ENCODE measurements around the gene AP2B1.

Gene AP2B1

DNA sequence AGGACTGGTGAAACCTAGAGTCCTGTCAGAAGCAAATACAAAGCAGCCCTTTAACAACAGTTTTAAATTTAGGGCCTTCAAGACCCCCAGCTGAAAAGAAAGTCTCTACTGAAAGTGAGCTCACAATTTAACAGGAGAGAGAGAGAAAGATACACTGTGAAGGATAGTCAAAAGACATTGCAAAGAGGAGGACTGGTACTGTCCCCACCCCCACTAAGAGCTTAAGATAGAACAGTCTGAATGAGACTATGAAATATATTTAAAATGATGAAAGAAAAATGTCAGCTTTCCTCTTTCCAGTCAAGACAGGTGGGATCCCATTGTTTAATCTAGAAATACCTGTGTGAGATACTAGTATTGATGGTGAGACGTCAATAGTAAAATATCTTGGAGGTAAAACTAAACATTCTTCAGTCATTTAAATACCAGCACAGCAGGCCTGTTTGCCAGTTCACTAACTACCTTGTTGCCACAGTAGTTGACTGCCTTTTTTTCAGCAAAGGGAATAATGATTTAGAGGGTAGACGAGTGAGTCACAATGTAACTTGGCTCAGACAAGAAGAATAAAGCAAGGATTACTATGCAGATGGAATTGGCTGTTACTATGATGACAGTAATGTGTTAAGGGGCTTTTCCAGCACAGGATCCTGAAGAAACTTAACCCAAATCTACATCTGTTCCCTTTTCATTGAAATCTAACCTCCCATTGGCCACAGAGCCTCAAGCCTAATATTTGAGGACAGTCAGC, 97.1 kb downstream of the AP2B1 start:
- no peak overlapping the region for H3K4me2 ChIP-seq (ENCODE audit: low read length, poor library complexity, severe bottlenecking)
- H2BK5ac ChIP-seq (ENCODE audit: low read depth, low read length, poor library complexity, severe bottlenecking): no peak overlapping the region
- no peak overlapping the region for H3K23ac ChIP-seq (ENCODE audit: low read length in 2 of 2)
- H3K27ac ChIP-seq (ENCODE audit: low read length, poor library complexity, severe bottlenecking): peak overlapping the region; percentile 60
- H2AFZ ChIP-seq (ENCODE audit: low read depth, low read length): no peak overlapping the region
- H3K36me3 ChIP-seq (ENCODE audit: control insufficient read depth in 1 of 2, insufficient read depth in 2 of 2, low read depth in 1 of 2, low read length in 2 of 2): peaks cover 28 to 77% of the 10 kb centered on the region in 2 experiments
- no peaks in the 10 kb centered on the region for H3K9me3 ChIP-seq (ENCODE audit: control insufficient read depth, low read length)
- no peak overlapping the region for H2BK15ac ChIP-seq (ENCODE audit: low read depth, poor library complexity, severe bottlenecking)
- no peak overlapping the region for H2AK5ac ChIP-seq (ENCODE audit: low read length, severe bottlenecking)
- peaks cover 22% of the 10 kb centered on the region for H3K79me1 ChIP-seq (replicated peaks; ENCODE audit: low read length, poor library complexity, severe bottlenecking)
- no peak overlapping the region for H2BK120ac ChIP-seq (ENCODE audit: low read depth, low read length)
- H3K4me3 ChIP-seq (ENCODE audit: insufficient read depth in 1 of 2, low read depth in 1 of 2, low read length in 2 of 2): no peak overlapping the region
- no peak overlapping the region for H3K18ac ChIP-seq (ENCODE audit: low read depth in 1 of 2, low read length in 2 of 2)
- peak; percentile 24 for DNase-seq
- H3K4ac ChIP-seq (ENCODE audit: low read depth in 1 of 2, low read length in 2 of 2): no peak overlapping the region
- H4K91ac ChIP-seq (ENCODE audit: low read length): no peak overlapping the region
- no peak overlapping the region for H3K9ac ChIP-seq (ENCODE audit: low read length)
- H4K8ac ChIP-seq (ENCODE audit: low read length): no peak overlapping the region
- H3K14ac ChIP-seq (ENCODE audit: low read length in 2 of 2): no peak overlapping the region
- no peaks in the 10 kb centered on the region for H3K27me3 ChIP-seq (ENCODE audit: control insufficient read depth in 1 of 2, insufficient read depth in 1 of 2, low read length in 2 of 2)
- 100% methylated on average over 1 of the region's 2 CpGs for whole genome bisulfite sequencing
- H2BK12ac ChIP-seq (ENCODE audit: low read length in 2 of 2): no peak overlapping the region
- no peaks in the 10 kb centered on the region for H3K4me1 ChIP-seq (ENCODE audit: control insufficient read depth, insufficient read depth, low read depth, low read length)

DNA sequence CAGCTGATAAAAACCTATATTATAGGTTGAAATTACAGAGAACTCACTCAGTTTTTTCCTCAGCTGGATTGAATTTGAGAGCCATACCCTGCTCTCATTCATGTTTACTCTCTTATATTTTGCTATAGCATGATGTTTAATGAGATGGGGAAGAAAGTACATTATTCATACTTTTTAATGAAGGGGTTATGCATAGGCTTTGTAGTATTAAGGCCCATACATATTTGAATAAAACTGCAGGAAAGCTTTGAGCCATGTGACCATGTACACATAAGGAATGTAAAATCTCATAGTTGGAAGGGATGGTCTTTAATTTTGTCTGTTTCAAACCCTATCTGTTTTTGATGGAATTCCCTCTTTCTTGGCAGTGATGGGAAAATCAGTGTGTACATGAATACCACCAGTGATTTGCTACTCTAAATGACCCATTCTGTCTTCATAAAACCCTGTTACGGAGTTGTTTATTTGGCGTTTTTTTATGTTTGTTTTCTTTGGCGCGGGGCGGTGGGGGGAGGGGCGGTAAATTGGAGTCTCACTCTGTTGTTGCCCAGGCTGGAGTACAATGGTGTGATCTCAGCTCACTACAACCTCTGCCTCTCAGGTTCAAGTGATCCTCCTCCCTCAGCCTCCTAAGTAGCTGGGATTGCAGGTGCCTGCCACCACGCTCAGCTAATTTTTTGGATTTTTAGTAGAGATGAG, 105.5 kb downstream of the AP2B1 start:
- H3K9ac ChIP-seq (ENCODE audit: low read length): no peak overlapping the region
- no peak overlapping the region for H3K18ac ChIP-seq (ENCODE audit: low read depth in 1 of 2, low read length in 2 of 2)
- H3K14ac ChIP-seq (ENCODE audit: low read length in 2 of 2): no peak overlapping the region
- WGBS: 80% methylated on average over 5 of the region's 7 CpGs
- H2AK5ac ChIP-seq (ENCODE audit: low read length, severe bottlenecking): no peak overlapping the region
- no peak overlapping the region for H3K23ac ChIP-seq (ENCODE audit: low read length in 2 of 2)
- H3K4me1 ChIP-seq (ENCODE audit: control insufficient read depth, insufficient read depth, low read depth, low read length): no peaks in the 10 kb centered on the region
- no peak overlapping the region for H2AFZ ChIP-seq (ENCODE audit: low read depth, low read length)
- H4K8ac ChIP-seq (ENCODE audit: low read length): no peak overlapping the region
- H2BK15ac ChIP-seq (ENCODE audit: low read depth, poor library complexity, severe bottlenecking): no peak overlapping the region
- no peaks in the 10 kb centered on the region for H3K9me3 ChIP-seq (ENCODE audit: control insufficient read depth, low read length)
- no peak overlapping the region for H3K27ac ChIP-seq (ENCODE audit: low read length, poor library complexity, severe bottlenecking)
- H2BK5ac ChIP-seq (ENCODE audit: low read depth, low read length, poor library complexity, severe bottlenecking): no peak overlapping the region
- no peak overlapping the region for H2BK120ac ChIP-seq (ENCODE audit: low read depth, low read length)
- H4K91ac ChIP-seq (ENCODE audit: low read length): no peak overlapping the region
- no peak overlapping the region for H3K4me3 ChIP-seq (ENCODE audit: insufficient read depth in 1 of 2, low read depth in 1 of 2, low read length in 2 of 2)
- H2BK12ac ChIP-seq (ENCODE audit: low read length in 2 of 2): no peak overlapping the region
- H3K4ac ChIP-seq (ENCODE audit: low read depth in 1 of 2, low read length in 2 of 2): no peak overlapping the region
- H3K79me1 ChIP-seq (replicated peaks; ENCODE audit: low read length, poor library complexity, severe bottlenecking): peaks cover 31% of the 10 kb centered on the region
- H3K36me3 ChIP-seq (ENCODE audit: control insufficient read depth in 1 of 2, insufficient read depth in 2 of 2, low read depth in 1 of 2, low read length in 2 of 2): peaks cover 25 to 90% of the 10 kb centered on the region in 2 experiments
- H3K4me2 ChIP-seq (ENCODE audit: low read length, poor library complexity, severe bottlenecking): no peak overlapping the region
- no peak for DNase-seq
- H3K27me3 ChIP-seq (ENCODE audit: control insufficient read depth in 1 of 2, insufficient read depth in 1 of 2, low read length in 2 of 2): no peaks in the 10 kb centered on the region

DNA sequence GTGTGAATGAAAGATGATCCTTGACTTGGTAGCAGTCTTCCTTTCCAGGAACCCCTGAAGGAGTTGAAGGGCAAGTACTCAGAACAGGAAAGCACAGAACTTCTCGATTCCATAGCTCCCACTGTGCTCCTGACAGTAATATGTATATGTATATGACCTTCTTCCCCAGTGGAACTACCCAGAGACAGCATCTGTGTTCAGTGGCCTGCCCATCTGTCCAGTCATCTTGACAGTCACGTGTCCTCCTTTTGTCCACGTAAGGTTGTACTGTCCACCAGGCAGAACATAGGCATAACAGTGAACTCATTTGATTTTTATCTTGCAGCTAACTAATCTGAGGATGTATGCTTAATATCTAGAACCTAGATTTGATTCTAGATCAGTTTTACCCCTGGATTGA, 106.5 kb downstream of the AP2B1 start:
- H3K27me3 ChIP-seq (ENCODE audit: control insufficient read depth in 1 of 2, insufficient read depth in 1 of 2, low read length in 2 of 2): no peaks in the 10 kb centered on the region
- no peak overlapping the region for H3K4me2 ChIP-seq (ENCODE audit: low read length, poor library complexity, severe bottlenecking)
- no peak overlapping the region for H2BK5ac ChIP-seq (ENCODE audit: low read depth, low read length, poor library complexity, severe bottlenecking)
- H3K14ac ChIP-seq (ENCODE audit: low read length in 2 of 2): no peak overlapping the region
- H3K4ac ChIP-seq (ENCODE audit: low read depth in 1 of 2, low read length in 2 of 2): no peak overlapping the region
- DNase-seq: no peak
- no peak overlapping the region for H2BK120ac ChIP-seq (ENCODE audit: low read depth, low read length)
- H3K36me3 ChIP-seq (ENCODE audit: control insufficient read depth in 1 of 2, insufficient read depth in 2 of 2, low read depth in 1 of 2, low read length in 2 of 2): peaks cover 26 to 81% of the 10 kb centered on the region in 2 experiments
- no peak overlapping the region for H2AK5ac ChIP-seq (ENCODE audit: low read length, severe bottlenecking)
- H2BK15ac ChIP-seq (ENCODE audit: low read depth, poor library complexity, severe bottlenecking): no peak overlapping the region
- 85% methylated on average over 3 of the region's 3 CpGs for WGBS
- no peak overlapping the region for H2AFZ ChIP-seq (ENCODE audit: low read depth, low read length)
- H3K18ac ChIP-seq (ENCODE audit: low read depth in 1 of 2, low read length in 2 of 2): no peak overlapping the region
- H3K9ac ChIP-seq (ENCODE audit: low read length): no peak overlapping the region
- no peak overlapping the region for H3K23ac ChIP-seq (ENCODE audit: low read length in 2 of 2)
- peaks cover 30% of the 10 kb centered on the region for H3K79me1 ChIP-seq (replicated peaks; ENCODE audit: low read length, poor library complexity, severe bottlenecking)
- no peaks in the 10 kb centered on the region for H3K9me3 ChIP-seq (ENCODE audit: control insufficient read depth, low read length)
- no peaks in the 10 kb centered on the region for H3K4me1 ChIP-seq (ENCODE audit: control insufficient read depth, insufficient read depth, low read depth, low read length)
- H4K91ac ChIP-seq (ENCODE audit: low read length): no peak overlapping the region
- no peak overlapping the region for H3K27ac ChIP-seq (ENCODE audit: low read length, poor library complexity, severe bottlenecking)
- no peak overlapping the region for H3K4me3 ChIP-seq (ENCODE audit: insufficient read depth in 1 of 2, low read depth in 1 of 2, low read length in 2 of 2)
- H2BK12ac ChIP-seq (ENCODE audit: low read length in 2 of 2): no peak overlapping the region
- H4K8ac ChIP-seq (ENCODE audit: low read length): no peak overlapping the region

DNA sequence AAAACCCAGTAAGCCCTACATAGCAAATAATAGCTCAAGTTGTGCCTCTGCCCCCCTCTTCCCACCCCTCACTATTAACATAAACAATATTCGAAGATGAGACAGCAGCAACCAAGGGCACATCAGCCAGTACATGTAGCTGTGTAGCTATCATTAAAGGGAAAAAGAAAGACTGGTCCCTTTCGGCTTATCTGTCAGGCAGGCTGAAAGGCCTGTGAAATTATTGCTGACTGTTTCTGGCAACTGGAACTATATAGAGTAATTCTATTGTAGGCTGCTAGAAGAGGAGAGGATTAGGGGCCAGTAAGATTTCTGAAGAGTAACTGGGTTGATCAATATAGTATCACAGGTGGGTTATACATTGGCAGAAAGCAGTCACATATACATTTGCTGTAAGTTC, 107.8 kb downstream of the AP2B1 start:
- Histone ChIP-seq H2BK120ac (ENCODE audit: low read depth, low read length) (no peak overlapping the region), H3K23ac (ENCODE audit: low read length in 2 of 2) (no peak overlapping the region), H3K9me3 (ENCODE audit: control insufficient read depth, low read length) (no peaks in the 10 kb centered on the region), H3K18ac (ENCODE audit: low read depth in 1 of 2, low read length in 2 of 2) (no peak overlapping the region), H4K91ac (ENCODE audit: low read length) (no peak overlapping the region), H4K8ac (ENCODE audit: low read length) (no peak overlapping the region), H3K4me1 (ENCODE audit: control insufficient read depth, insufficient read depth, low read depth, low read length) (no peaks in the 10 kb centered on the region), H2AK5ac (ENCODE audit: low read length, severe bottlenecking) (no peak overlapping the region), H2BK12ac (ENCODE audit: low read length in 2 of 2) (no peak overlapping the region), H2BK15ac (ENCODE audit: low read depth, poor library complexity, severe bottlenecking) (no peak overlapping the region), H3K4ac (ENCODE audit: low read depth in 1 of 2, low read length in 2 of 2) (no peak overlapping the region), H3K9ac (ENCODE audit: low read length) (no peak overlapping the region), H2AFZ (ENCODE audit: low read depth, low read length) (no peak overlapping the region), H3K27me3 (ENCODE audit: control insufficient read depth in 1 of 2, insufficient read depth in 1 of 2, low read length in 2 of 2) (no peaks in the 10 kb centered on the region), H3K4me3 (ENCODE audit: insufficient read depth in 1 of 2, low read depth in 1 of 2, low read length in 2 of 2) (no peak overlapping the region), H3K4me2 (ENCODE audit: low read length, poor library complexity, severe bottlenecking) (no peak overlapping the region), H3K27ac (ENCODE audit: low read length, poor library complexity, severe bottlenecking) (no peak overlapping the region), H3K14ac (ENCODE audit: low read length in 2 of 2) (no peak overlapping the region), H3K79me1 (replicated peaks; ENCODE audit: low read length, poor library complexity, severe bottlenecking) (peaks cover 31% of the 10 kb centered on the region), H3K36me3 (ENCODE audit: control insufficient read depth in 1 of 2, insufficient read depth in 2 of 2, low read depth in 1 of 2, low read length in 2 of 2) (peaks cover 22 to 71% of the 10 kb centered on the region in 2 experiments), H2BK5ac (ENCODE audit: low read depth, low read length, poor library complexity, severe bottlenecking) (no peak overlapping the region)
- 35% methylated on average over 2 of the region's 2 CpGs for WGBS
- DNase-seq: no peak
